Gastroesophageal sphincter (tissue), 4 donors: ENCODE measurements around the gene WWTR1. TPM values are rescaled to one million over a fixed set of nuclear protein-coding genes. Genes with fewer than 3 reads are reported as not detected.
A peak's percentile ranks its signal among the peaks of the same experiment; 100 is the strongest.

Source experiments
- ATAC-seq: fragments of 150-250 bp; one replicate; pipeline ENCODE4 v1.9.1; 2016; ENCODE audit warnings: mild to moderate bottlenecking, moderate library complexity
- H3K27ac ChIP-seq, 4 donors: fragments of 200-600 bp; sonication (generic) in 3 of 4; 1 replicate in 3 of 4; 2 replicates in 1 of 4; pipeline ENCODE4 v1.5.1; 2016 to 2019
- H3K27me3 ChIP-seq: fragments of 200-600 bp; sonication (generic); one replicate; pipeline ENCODE4 v1.5.1; 2019
- H3K36me3 ChIP-seq, 2 donors: fragments of 200-600 bp; sonication (generic); one replicate each; pipeline ENCODE4 v1.5.1; 2019; ENCODE audit warnings: control low read depth in 1 of 2
- H3K4me1 ChIP-seq, 3 donors: fragments of 200-600 bp; sonication (generic); 1 replicate in 2 of 3; 2 replicates in 1 of 3; pipeline ENCODE4 v1.5.1; 2016 to 2019; ENCODE audit warnings: control low read depth in 2 of 3
- H3K4me3 ChIP-seq, 2 donors: fragments of 200-600 bp; sonication (generic); one replicate each; pipeline ENCODE4 v1.5.1; 2019; ENCODE audit warnings: mild to moderate bottlenecking in 1 of 2, moderate library complexity in 1 of 2
- H3K9me3 ChIP-seq, 3 donors: fragments of 200-600 bp; sonication (generic); one replicate each; pipeline ENCODE4 v1.5.1; 2017 to 2019; ENCODE audit warnings: control low read depth in 2 of 3
- CTCF ChIP-seq, 4 experiments: fragments of 200-600 bp in 2 of 4; fragments of 450-650 bp in 2 of 4; sonication (generic) in 1 of 4; IDR thresholded peaks; one replicate each; pipeline ENCODE4 v1.5.1; 2017 to 2019; ENCODE audit warnings: antibody characterized with exemption in 4 of 4, mild to moderate bottlenecking in 2 of 4, moderate library complexity in 2 of 4
- EP300 ChIP-seq: sonication (generic); formaldehyde crosslinking; IDR thresholded peaks from one replicate; pipeline ENCODE4 v1.6.1; 2017; ENCODE audit warnings: antibody characterized with exemption, mild to moderate bottlenecking
- POLR2A ChIP-seq, 2 donors: fragments of 450-650 bp; IDR thresholded peaks; one replicate each; pipeline ENCODE4 v1.6.1; 2017; ENCODE audit warnings: antibody characterized with exemption in 2 of 2, mild to moderate bottlenecking in 2 of 2, moderate library complexity in 1 of 2
- POLR2AphosphoS5 ChIP-seq: sonication (generic); formaldehyde crosslinking; IDR thresholded peaks from one replicate; pipeline ENCODE4 v1.6.1; 2017; ENCODE audit warnings: antibody characterized with exemption
- WGBS, 2 donors: methylation state at CpG; one replicate each; pipeline ENCODE4 v1.1.5; 2018; ENCODE audit warnings: low coverage in 1 of 2; 5-methylcytosine and 5-hydroxymethylcytosine counted together
- total RNA-seq, 4 donors: library from RNA; depleted of rRNA; stranded (reverse); fragments of >200 nt; gene quantifications; one replicate each; pipeline ENCODE4 v1.1.0, GENCODE V29; 2016

Gene WWTR1
- total RNA-seq, 4 donors from 2014 or later: 239 to 482 (median 321) TPM

- ATAC-seq: peak; percentile 86
- H3K27ac ChIP-seq: peak overlapping the region in 3 of 4 donors; percentile 48 to 53 (median 52)
Observed at GRCh38 chr3:149480326-149481017, 177.4 kb downstream of the WWTR1 start.

GRCh38 chr3:149479621-149480325 lies 178.1 kb downstream of the WWTR1 start:
- no peak overlapping the region for H3K4me3 ChIP-seq
- peaks cover 0 to 14% (median 0%) of the 10 kb centered on the region in 3 donors for H3K4me1 ChIP-seq
- no peaks in the 10 kb centered on the region for H3K9me3 ChIP-seq
- no peak for TF ChIP-seq CTCF (IDR thresholded peaks at IDR 0.05)
- H3K36me3 ChIP-seq: no peaks in the 10 kb centered on the region
- ATAC-seq: no peak
- no peaks in the 10 kb centered on the region for H3K27me3 ChIP-seq
- peak overlapping the region in 3 of 4 donors; percentile 48 to 53 (median 52) for H3K27ac ChIP-seq
- 30 to 54% methylated on average over 6 to 13 of the region's 14 CpGs for WGBS, 2 donors

More at GRCh38 chr3:149480326-149481017, 177.4 kb downstream of the WWTR1 start:
- no peaks in the 10 kb centered on the region for H3K36me3 ChIP-seq
- TF ChIP-seq CTCF (IDR thresholded peaks at IDR 0.05): peak; percentile 39 to 71 (median 62)
- TF ChIP-seq POLR2AphosphoS5: peak; percentile 71
- TF ChIP-seq POLR2A (IDR thresholded peaks at IDR 0.05): no peak
- no peak for TF ChIP-seq EP300
- WGBS, 2 donors: 50 to 73% methylated on average over 2 to 14 of the region's 15 CpGs
- no peaks in the 10 kb centered on the region for H3K27me3 ChIP-seq
- peaks cover 0 to 21% (median 0%) of the 10 kb centered on the region in 3 donors for H3K4me1 ChIP-seq
- no peak overlapping the region for H3K4me3 ChIP-seq
- no peaks in the 10 kb centered on the region for H3K9me3 ChIP-seq

- ATAC-seq: no peak
- no peak overlapping the region for H3K4me3 ChIP-seq
- no peak for TF ChIP-seq POLR2A (IDR thresholded peaks at IDR 0.05)
- no peak for TF ChIP-seq POLR2AphosphoS5
- no peak for TF ChIP-seq EP300
- no peak for TF ChIP-seq CTCF (IDR thresholded peaks at IDR 0.05)
- no peaks in the 10 kb centered on the region for H3K27me3 ChIP-seq
- H3K9me3 ChIP-seq: no peaks in the 10 kb centered on the region
- no peak overlapping the region for H3K27ac ChIP-seq
- 67 to 80% methylated on average over 1 to 4 of the region's 4 CpGs for WGBS, 2 donors
- no peaks in the 10 kb centered on the region for H3K36me3 ChIP-seq
- H3K4me1 ChIP-seq: peaks cover 6 to 25% (median 9%) of the 10 kb centered on the region in 3 donors
Observed at GRCh38 chr3:149476225-149476624, 181.6 kb downstream of the WWTR1 start.

GRCh38 chr3:149475451-149476060 lies 182.3 kb downstream of the WWTR1 start:
- 94 to 95% methylated on average over 4 to 5 of the region's 7 CpGs for WGBS, 2 donors
- Histone ChIP-seq H3K9me3 (no peaks in the 10 kb centered on the region), H3K27ac (no peak overlapping the region), H3K4me3 (no peak overlapping the region), H3K4me1 (peaks cover 6 to 23% (median 9%) of the 10 kb centered on the region in 3 donors), H3K27me3 (no peaks in the 10 kb centered on the region), H3K36me3 (no peaks in the 10 kb centered on the region)
- no peak for ATAC-seq
- TF ChIP-seq POLR2A (IDR thresholded peaks at IDR 0.05) (no peak), POLR2AphosphoS5 (no peak), EP300 (no peak), CTCF (IDR thresholded peaks at IDR 0.05) (no peak)
